NT2/D1 (cell line): ENCODE results near the gene HMCES.

Experiments
- YY1 ChIP-seq: IDR thresholded peaks from 2 replicates; pipeline ENCODE4 v1.6.1; 2011; ENCODE audit not compliant: insufficient read length, insufficient read depth
- ZNF274 ChIP-seq: IDR thresholded peaks from 2 replicates; pipeline ENCODE4 v1.6.1; 2011; ENCODE audit warnings: mild to moderate bottlenecking, low read depth, low read length

- TF ChIP-seq ZNF274 = no peak
- no peak for TF ChIP-seq YY1
These were observed 10.7 kb downstream of the HMCES start for GRCh38 chr3:129289201-129289921.
